HepG2 (cell line): ENCODE measurements around the gene RERG. TPM values are rescaled to one million over a fixed set of nuclear protein-coding genes. Genes with fewer than 3 reads are reported as not detected.

Experiments
- ELK4 ChIP-seq: sonication (generic); formaldehyde crosslinking; IDR thresholded peaks from 2 replicates; pipeline ENCODE4 v1.9.0; 2021; ENCODE audit warnings: missing genetic modification reagents, borderline replicate concordance
- ZNF709 ChIP-seq: sonication (generic); formaldehyde crosslinking; IDR thresholded peaks from 2 replicates; pipeline ENCODE4 v1.5.0; 2020; ENCODE audit warnings: mild to moderate bottlenecking, missing genetic modification reagents
- polyA plus RNA-seq, 8 experiments: library from polyadenylated mRNA; depleted of rRNA in 3 of 8; stranded (reverse) in 7 of 8; unstranded in 1 of 8; fragments of >200 nt; fragmentation: Illumina TruSeq in 4 of 8; extraction: Trizol in 4 of 8; gene quantifications; 2 replicates each; pipeline versions ENCODE4 v1.2.1 to v1.2.3, GENCODE V29; 2011 to 2016; ENCODE audit warnings: low read depth in 4 of 8, missing spikeins in 1 of 8, mixed read lengths in 1 of 8; ENCODE audit not compliant: insufficient read depth in 1 of 8
- total RNA-seq, 5 experiments: library from RNA; depleted of rRNA; stranded (reverse); fragments of >200 nt; fragmentation: Illumina TruSeq; extraction: Trizol; gene quantifications; 2 replicates each; pipeline ENCODE4 v1.2.3, GENCODE V29; 2016; ENCODE audit warnings: low read depth in 1 of 5
- TF ChIP-seq, protein P1 (sequence below): sonication (generic); formaldehyde crosslinking; IDR thresholded peaks from 2 replicates; pipeline ENCODE4 v1.4.0; 2020; ENCODE audit warnings: mild to moderate bottlenecking, missing genetic modification reagents, borderline replicate concordance

Gene RERG
- total and polyA plus RNA-seq, 2 of the 13 experiments (the other 11 are each of a cell fraction or from before 2014, with no cell fraction given) = not detected

- TF ChIP-seq, protein P1, sequence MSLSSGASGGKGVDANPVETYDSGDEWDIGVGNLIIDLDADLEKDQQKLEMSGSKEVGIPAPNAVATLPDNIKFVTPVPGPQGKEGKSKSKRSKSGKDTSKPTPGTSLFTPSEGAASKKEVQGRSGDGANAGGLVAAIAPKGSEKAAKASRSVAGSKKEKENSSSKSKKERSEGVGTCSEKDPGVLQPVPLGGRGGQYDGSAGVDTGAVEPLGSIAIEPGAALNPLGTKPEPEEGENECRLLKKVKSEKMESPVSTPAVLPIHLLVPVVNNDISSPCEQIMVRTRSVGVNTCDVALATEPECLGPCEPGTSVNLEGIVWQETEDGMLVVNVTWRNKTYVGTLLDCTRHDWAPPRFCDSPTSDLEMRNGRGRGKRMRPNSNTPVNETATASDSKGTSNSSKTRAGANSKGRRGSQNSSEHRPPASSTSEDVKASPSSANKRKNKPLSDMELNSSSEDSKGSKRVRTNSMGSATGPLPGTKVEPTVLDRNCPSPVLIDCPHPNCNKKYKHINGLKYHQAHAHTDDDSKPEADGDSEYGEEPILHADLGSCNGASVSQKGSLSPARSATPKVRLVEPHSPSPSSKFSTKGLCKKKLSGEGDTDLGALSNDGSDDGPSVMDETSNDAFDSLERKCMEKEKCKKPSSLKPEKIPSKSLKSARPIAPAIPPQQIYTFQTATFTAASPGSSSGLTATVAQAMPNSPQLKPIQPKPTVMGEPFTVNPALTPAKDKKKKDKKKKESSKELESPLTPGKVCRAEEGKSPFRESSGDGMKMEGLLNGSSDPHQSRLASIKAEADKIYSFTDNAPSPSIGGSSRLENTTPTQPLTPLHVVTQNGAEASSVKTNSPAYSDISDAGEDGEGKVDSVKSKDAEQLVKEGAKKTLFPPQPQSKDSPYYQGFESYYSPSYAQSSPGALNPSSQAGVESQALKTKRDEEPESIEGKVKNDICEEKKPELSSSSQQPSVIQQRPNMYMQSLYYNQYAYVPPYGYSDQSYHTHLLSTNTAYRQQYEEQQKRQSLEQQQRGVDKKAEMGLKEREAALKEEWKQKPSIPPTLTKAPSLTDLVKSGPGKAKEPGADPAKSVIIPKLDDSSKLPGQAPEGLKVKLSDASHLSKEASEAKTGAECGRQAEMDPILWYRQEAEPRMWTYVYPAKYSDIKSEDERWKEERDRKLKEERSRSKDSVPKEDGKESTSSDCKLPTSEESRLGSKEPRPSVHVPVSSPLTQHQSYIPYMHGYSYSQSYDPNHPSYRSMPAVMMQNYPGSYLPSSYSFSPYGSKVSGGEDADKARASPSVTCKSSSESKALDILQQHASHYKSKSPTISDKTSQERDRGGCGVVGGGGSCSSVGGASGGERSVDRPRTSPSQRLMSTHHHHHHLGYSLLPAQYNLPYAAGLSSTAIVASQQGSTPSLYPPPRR (CRISPR knock-in tag) = no peak
- no peak for TF ChIP-seq ELK4 (CRISPR knock-in tag)
- TF ChIP-seq ZNF709 (CRISPR knock-in tag) = no peak
- TF ChIP-seq, all 625 proteins: peak for 0
These were observed 56.1 kb downstream of the RERG start (continued) for GRCh38 chr12:15165012-15165659.
